HG03442 (cell line): ENCODE measurements around the gene MED15.
"Not testable (repeated sequence)": the region's sequence is repeated elsewhere in the genome, so short reads cannot be mapped to it uniquely, and the experiment has no call there.

Source experiments
- ATAC-seq: cut with Tn5 transposase; IDR thresholded peaks from one replicate; pipeline ENCODE4 v1.9.1; 2021; ENCODE audit warnings: mild to moderate bottlenecking, moderate library complexity; ENCODE audit not compliant: unreplicated experiment

The MED15 gene, protein sequence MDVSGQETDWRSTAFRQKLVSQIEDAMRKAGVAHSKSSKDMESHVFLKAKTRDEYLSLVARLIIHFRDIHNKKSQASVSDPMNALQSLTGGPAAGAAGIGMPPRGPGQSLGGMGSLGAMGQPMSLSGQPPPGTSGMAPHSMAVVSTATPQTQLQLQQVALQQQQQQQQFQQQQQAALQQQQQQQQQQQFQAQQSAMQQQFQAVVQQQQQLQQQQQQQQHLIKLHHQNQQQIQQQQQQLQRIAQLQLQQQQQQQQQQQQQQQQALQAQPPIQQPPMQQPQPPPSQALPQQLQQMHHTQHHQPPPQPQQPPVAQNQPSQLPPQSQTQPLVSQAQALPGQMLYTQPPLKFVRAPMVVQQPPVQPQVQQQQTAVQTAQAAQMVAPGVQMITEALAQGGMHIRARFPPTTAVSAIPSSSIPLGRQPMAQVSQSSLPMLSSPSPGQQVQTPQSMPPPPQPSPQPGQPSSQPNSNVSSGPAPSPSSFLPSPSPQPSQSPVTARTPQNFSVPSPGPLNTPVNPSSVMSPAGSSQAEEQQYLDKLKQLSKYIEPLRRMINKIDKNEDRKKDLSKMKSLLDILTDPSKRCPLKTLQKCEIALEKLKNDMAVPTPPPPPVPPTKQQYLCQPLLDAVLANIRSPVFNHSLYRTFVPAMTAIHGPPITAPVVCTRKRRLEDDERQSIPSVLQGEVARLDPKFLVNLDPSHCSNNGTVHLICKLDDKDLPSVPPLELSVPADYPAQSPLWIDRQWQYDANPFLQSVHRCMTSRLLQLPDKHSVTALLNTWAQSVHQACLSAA

DNA sequence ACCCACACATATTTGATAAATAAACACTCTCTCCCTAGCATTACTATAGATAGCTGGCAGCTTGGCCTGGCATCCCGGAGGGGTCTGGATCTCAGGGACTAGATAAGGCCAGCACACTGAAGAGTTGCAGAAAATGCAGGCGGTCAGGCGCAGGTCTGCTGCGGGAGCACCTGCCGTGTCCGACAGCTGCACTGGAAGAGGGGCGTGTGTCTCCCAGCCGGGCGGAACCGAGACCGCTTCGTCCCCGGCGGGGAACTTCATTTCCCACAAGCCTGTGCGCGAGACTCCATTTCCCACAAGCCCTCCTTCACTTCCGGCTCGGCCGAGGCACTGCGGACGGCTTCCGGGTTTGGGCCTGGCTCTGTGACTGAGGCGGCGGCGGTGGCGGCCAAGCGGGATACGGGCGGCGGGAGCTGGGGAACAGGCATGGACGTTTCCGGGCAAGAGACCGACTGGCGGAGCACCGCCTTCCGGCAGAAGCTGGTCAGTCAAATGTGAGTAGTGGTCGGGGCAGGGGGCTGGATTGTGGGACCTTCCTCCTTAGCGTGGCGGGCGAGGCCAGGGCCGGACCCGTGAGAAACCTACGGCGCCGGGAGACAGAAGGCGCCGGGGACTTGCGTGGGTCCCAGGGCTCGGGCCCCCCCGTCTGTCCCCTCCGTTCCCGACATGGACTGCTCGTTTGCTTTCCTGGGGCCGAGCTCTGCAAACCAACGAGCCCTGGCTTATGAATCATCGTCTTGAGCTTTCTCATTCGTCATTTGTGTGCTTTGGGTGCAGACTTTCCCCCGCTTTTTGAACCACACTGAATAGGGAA, at the start of gene MED15:
MED15 (plus strand) TSS at position 358 of the 814 bp plus-strand sequence; CDS start at position 427, 69 bp downstream.
- ATAC-seq: peak; percentile 65

DNA sequence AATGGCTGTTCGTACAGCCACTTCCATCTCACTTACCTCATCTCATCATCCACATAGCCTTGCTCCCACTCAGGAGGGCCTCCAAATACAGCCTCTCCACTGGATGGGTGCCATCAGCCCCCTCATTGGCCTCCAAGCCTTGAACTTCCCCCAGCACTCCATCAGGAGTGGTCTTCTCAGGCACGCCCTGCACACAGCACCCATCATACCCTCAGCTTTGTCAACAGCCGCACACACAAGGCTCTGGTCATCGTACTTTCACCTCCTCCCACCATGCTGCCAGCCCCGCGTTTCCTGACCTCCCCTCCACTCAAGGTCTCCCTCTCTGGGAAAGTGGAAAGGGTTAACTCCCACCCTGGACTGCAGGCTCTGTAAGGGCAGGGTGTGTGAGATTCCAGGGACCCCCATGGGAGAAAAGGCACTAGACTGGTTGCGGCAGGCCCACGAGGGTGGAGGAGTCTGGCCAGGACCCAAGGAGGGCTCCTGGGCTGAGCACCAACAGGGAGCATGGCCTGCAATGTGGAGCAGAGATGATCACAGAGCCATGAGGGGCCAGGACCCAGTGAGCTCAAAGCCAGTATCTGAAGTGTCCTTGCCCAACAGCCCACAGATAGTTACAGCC, 48.8 kb upstream of the MED15 start:
- ATAC-seq: no peak

GRCh38 chr22:20459152-20459542, 48.3 kb upstream of the MED15 start:
- ATAC-seq: no peak

DNA sequence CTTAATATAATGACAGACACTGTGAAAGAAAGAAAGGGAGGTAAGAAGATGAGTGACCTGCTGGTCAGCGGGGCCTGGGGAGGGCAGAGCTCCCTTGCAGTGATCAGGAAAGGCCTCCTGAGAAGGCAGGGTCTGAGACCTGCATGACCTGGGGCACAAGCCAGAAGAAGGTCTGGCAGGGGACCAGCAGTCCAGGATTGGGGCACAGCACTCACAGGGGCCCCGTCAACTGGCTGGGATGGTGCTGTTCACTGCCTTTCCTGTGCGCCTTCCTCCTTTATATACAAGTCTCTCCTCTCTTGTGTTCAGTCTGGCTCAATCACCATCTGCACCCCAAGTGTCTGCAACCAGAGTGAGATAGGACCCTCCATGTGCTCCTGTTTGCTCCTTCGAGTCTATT, 47.5 kb upstream of the MED15 start:
- no peak for ATAC-seq

GRCh38 chr22:20463324-20464095, 43.9 kb upstream of the MED15 start:
- ATAC-seq: no peak

- ATAC-seq: no peak
Observed at GRCh38 chr22:20464096-20464614, 43.3 kb upstream of the MED15 start.

- no peak for ATAC-seq
Observed at GRCh38 chr22:20464912-20465758, 42.3 kb upstream of the MED15 start.

- no peak for ATAC-seq
Observed at GRCh38 chr22:20465759-20466077, 41.7 kb upstream of the MED15 start.

DNA sequence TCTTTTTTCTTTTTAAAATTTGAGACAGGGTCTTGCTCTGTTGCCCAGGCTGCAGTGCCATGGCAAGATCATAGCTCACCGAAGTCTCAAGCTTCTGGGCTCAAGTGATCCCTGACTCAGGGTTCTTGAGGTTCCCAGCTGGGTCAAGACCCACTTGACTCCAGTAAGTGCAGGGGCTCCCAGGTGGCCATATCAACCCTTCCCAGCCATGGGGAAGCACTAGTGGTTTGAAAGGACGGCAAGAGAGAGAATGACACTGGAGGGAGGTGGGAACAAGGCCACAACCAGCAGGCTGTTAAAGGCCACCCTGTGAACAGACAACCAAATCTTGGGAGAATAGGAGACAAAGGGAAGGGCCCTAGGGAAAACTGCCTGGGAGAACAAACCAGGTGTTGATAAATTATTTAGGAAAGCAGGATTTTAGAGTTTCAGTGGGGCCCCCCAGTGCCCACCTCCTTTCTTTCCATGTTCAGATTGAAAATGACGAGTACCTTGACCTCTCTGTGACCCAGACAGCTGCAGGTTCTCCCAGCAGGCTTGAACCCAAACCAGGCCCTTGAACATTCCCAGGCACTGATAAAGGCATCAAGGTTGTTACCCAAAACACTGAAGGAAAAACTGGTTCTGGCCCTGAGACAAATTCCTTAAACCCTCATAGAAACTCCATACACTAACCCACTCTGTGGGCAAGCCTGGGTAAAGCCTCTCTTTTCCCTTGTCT, 40.6 kb upstream of the MED15 start:
- ATAC-seq: no peak

- ATAC-seq: no peak
Observed at GRCh38 chr22:20469110-20469868, 38.1 kb upstream of the MED15 start.

DNA sequence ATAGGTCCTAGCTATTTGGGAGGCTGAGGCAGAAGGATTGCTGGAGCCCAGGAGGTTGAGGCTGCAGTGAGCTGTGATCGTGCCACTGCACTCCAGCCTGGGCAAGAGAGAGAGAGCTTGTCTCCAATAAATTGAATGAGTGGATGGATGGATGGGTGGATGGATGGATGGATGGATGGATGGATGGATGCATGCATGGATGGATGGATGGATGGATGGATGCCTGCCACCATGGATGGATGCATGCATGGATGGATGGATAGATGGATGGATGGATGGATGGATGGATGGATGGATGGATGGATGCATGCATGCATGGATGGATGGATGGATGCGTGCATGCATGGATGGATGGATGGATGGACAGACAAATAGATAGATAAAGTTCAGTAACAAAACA, 36.9 kb upstream of the MED15 start:
- not testable (repeated sequence) for ATAC-seq

GRCh38 chr22:20471126-20471833, 36.1 kb upstream of the MED15 start:
- ATAC-seq: no peak

- ATAC-seq: no peak
Observed at GRCh38 chr22:20472629-20473442, 34.6 kb upstream of the MED15 start.

GRCh38 chr22:20475115-20475436, 32.3 kb upstream of the MED15 start:
- ATAC-seq: no peak

- not testable (repeated sequence) for ATAC-seq
Observed at GRCh38 chr22:20475569-20475968, 31.8 kb upstream of the MED15 start.

DNA sequence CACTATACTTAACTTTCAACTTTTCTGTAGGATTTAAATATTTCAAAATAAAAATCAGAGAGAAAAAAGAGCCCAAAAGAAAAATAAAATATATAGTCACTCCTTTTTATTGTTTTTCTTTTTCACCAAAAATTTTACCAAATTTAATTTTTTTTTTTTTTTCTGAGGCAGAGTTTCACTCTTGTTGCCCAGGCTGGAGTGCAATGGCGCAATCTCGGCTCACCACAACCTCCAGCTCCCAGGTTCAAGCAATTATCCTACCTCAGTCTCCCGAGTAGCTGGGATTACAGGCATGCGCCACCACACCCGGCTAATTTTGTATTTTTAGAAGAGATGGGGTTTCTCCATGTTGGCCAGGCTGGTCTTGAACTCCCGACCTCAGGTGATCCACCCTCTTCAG, 29.4 kb upstream of the MED15 start:
- not testable (repeated sequence) for ATAC-seq
